ENCODE data around the gene PRKCH.
A peak's percentile ranks its signal among the peaks of the same experiment; 100 is the strongest.

The PRKCH gene

GRCh38 chr14:61322799-61323290, 1.5 kb downstream of the PRKCH start:
- H3K27me3 Mint-ChIP-seq (ENCODE audit: low read depth, poor library complexity) = peaks cover 53% of the 10 kb centered on the region
- H3K27ac Mint-ChIP-seq = no peak overlapping the region
- no peaks in the 10 kb centered on the region for H3K36me3 Mint-ChIP-seq (ENCODE audit: low read depth)
- TF ChIP-seq CTCF (IDR thresholded peaks at IDR 0.05) = no peak
- H3K4me1 Mint-ChIP-seq = peaks cover 6% of the 10 kb centered on the region
- peak overlapping the region; percentile 75 for H3K4me3 Mint-ChIP-seq
- no peak for DNase-seq
- H3K9me3 Mint-ChIP-seq = peaks cover 33% of the 10 kb centered on the region

- TF ChIP-seq CTCF (IDR thresholded peaks at IDR 0.05) = no peak
- Mint-ChIP-seq H3K27me3 (ENCODE audit: low read depth, poor library complexity) (peaks cover 53% of the 10 kb centered on the region), H3K4me1 (peaks cover 6% of the 10 kb centered on the region), H3K36me3 (ENCODE audit: low read depth) (no peaks in the 10 kb centered on the region), H3K4me3 (no peak overlapping the region), H3K9me3 (peaks cover 33% of the 10 kb centered on the region), H3K27ac (no peak overlapping the region)
- DNase-seq = no peak
Measured at GRCh38 chr14:61323970-61324369, 2.6 kb downstream of the PRKCH start.

- H3K27ac Mint-ChIP-seq = no peak overlapping the region
- no peak for TF ChIP-seq CTCF (IDR thresholded peaks at IDR 0.05)
- H3K4me3 Mint-ChIP-seq = no peak overlapping the region
- peaks cover 53% of the 10 kb centered on the region for H3K27me3 Mint-ChIP-seq (ENCODE audit: low read depth, poor library complexity)
- peaks cover 13% of the 10 kb centered on the region for H3K4me1 Mint-ChIP-seq
- H3K36me3 Mint-ChIP-seq (ENCODE audit: low read depth) = no peaks in the 10 kb centered on the region
- H3K9me3 Mint-ChIP-seq = peaks cover 33% of the 10 kb centered on the region
- DNase-seq = no peak
Measured at GRCh38 chr14:61325166-61325565, 3.8 kb downstream of the PRKCH start.

GRCh38 chr14:61326146-61326545, 4.8 kb downstream of the PRKCH start:
- Mint-ChIP-seq H3K4me1 (peaks cover 13% of the 10 kb centered on the region), H3K36me3 (ENCODE audit: low read depth) (no peaks in the 10 kb centered on the region), H3K4me3 (no peak overlapping the region), H3K27ac (no peak overlapping the region), H3K27me3 (ENCODE audit: low read depth, poor library complexity) (peaks cover 53% of the 10 kb centered on the region), H3K9me3 (peaks cover 33% of the 10 kb centered on the region)
- no peak for TF ChIP-seq CTCF (IDR thresholded peaks at IDR 0.05)
- no peak for DNase-seq

GRCh38 chr14:61326847-61327246, 5.5 kb downstream of the PRKCH start:
- Mint-ChIP-seq H3K9me3 (peaks cover 33% of the 10 kb centered on the region), H3K4me1 (peaks cover 15% of the 10 kb centered on the region), H3K4me3 (no peak overlapping the region), H3K27me3 (ENCODE audit: low read depth, poor library complexity) (peaks cover 47% of the 10 kb centered on the region), H3K27ac (no peak overlapping the region), H3K36me3 (ENCODE audit: low read depth) (no peaks in the 10 kb centered on the region)
- DNase-seq = no peak
- TF ChIP-seq CTCF (IDR thresholded peaks at IDR 0.05) = no peak

- Mint-ChIP-seq H3K4me1 (peaks cover 19% of the 10 kb centered on the region), H3K9me3 (peaks cover 20% of the 10 kb centered on the region), H3K4me3 (no peak overlapping the region), H3K27ac (no peak overlapping the region), H3K27me3 (ENCODE audit: low read depth, poor library complexity) (peaks cover 28% of the 10 kb centered on the region), H3K36me3 (ENCODE audit: low read depth) (no peaks in the 10 kb centered on the region)
- no peak for TF ChIP-seq CTCF (IDR thresholded peaks at IDR 0.05)
- DNase-seq = no peak
Measured at GRCh38 chr14:61328626-61329262, 7.4 kb downstream of the PRKCH start.

Measured in nephron progenitor cell (in vitro differentiated cells).